GM11168 (cell line): ENCODE data around the gene PCDHAC1.

ENCODE experiments used
- in situ Hi-C: fragments of 300-500 bp; cut with MboI; formaldehyde crosslinking; loops from one replicate; pipeline ENCODE4 v1.12.0; 2022; ENCODE audit warnings: low sequenced_read_pairs; ENCODE audit not compliant: unreplicated experiment

PCDHAC1 gene

DNA sequence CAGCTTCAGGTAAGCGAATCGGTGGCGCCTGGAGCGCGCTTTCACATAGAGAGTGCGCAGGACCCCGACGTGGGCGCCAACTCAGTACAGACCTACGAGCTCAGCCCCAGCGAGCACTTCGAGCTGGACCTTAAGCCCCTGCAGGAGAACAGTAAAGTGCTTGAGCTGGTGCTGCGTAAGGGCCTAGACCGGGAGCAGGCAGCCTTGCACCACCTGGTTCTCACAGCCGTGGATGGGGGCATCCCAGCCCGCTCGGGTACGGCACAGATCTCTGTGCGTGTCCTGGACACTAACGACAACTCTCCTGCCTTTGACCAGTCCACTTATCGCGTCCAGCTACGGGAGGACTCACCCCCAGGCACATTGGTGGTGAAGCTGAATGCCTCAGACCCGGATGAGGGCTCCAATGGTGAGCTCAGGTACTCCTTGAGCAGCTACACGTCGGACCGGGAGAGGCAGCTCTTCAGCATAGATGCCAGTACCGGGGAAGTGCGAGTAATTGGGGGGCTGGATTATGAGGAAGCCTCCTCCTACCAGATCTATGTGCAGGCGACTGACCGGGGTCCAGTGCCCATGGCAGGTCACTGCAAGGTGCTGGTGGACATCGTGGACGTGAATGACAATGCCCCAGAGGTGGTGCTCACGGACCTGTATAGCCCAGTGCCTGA is 41.3 kb downstream of the PCDHAC1 start:
- in situ Hi-C loops = no loop called here

DNA sequence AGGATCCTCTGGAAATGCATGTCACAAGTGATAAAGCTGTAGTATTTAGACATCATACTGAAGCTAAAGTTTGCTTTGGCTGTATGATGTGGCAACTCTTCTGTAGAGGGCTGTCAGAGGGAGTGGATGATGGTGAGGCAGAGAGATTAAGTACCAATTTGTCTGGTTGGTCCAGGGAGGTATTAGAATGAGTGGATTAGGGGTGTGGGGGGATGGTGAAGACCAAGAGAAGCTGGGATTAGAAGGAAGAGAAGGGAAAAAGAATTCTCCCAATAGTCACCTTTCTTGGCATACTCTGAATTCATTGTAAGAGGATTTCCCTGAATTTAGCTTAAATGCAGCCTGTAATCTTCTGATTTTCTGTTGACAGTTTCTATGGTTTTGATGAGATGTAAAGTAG is 43.8 kb downstream of the PCDHAC1 start:
- in situ Hi-C loops = no loop called here

DNA sequence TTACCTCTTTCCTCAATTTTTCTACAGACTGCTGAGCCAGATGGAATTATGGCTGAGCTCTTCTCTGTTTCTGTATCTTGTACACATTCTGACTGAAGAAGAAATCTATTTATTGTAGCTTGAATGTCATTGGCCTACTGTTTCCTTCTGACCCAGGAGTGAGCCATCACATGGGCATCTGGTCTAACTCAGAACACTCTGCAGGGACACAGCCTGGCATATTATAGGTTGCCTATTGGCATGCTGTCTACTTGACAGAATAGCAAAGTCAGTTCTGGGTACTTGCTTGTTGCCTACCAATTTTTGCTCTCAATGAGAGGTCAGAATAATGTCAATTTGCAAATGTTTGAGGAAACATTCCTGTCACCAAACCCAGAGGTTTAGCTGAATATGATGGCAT is 47.5 kb downstream of the PCDHAC1 start:
- in situ Hi-C loops = no loop called here

DNA sequence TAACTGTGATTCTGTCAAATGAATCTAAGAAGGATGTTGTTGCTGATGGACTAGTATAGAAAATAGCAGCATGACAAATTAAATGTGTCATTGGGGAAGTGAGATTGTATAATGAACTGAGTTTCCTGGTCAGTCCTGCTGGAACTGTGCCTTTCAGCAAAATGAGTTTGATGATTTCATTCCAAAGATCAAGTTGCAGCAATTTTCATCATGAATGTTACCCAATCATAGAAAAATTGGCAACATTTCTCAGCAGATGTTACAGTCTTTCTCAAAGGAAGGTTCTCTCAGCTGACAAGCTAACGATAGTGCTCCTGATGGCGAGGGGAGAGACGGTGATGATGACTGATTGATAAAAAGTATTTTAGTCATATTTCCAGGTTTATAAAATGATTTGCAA is 50.9 kb downstream of the PCDHAC1 start:
- in situ Hi-C loops = no loop called here

GRCh38 chr5:140978260-140978659 is 52.2 kb downstream of the PCDHAC1 start:
- in situ Hi-C loops = no loop called here

GRCh38 chr5:140978983-140979382 is 52.9 kb downstream of the PCDHAC1 start:
- in situ Hi-C loops = no loop called here
